GM18861 (cell line): Measurements from ENCODE around the gene GPI.

Experiments used
- ATAC-seq: cut with Tn5 transposase; IDR thresholded peaks from one replicate; pipeline ENCODE4 v1.9.1; 2021; ENCODE audit not compliant: unreplicated experiment

GPI gene

GRCh38 chr19:34337739-34338138 is 27.3 kb upstream of the GPI start:
- ATAC-seq = no peak

GRCh38 chr19:34341935-34342680 is 22.9 kb upstream of the GPI start:
- ATAC-seq = no peak

DNA sequence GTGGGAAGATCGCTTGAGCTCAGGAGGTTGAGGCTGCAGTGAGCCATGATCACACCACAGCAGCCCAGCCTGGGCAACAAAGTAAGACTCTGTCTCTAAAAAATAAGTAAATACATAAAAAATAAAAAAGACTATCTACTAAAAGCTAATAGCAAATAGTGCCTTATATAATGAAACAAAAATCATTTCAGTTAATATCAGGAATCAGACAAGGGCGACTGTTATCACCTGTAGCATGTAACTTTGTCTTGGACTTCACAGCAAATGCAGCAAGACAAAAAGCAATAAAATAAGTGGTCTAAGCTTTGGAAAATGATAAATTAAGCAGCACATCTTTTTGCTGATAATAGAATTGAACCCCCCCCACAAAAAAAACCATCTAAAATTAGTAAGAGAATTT is 21.2 kb upstream of the GPI start:
- no peak for ATAC-seq

DNA sequence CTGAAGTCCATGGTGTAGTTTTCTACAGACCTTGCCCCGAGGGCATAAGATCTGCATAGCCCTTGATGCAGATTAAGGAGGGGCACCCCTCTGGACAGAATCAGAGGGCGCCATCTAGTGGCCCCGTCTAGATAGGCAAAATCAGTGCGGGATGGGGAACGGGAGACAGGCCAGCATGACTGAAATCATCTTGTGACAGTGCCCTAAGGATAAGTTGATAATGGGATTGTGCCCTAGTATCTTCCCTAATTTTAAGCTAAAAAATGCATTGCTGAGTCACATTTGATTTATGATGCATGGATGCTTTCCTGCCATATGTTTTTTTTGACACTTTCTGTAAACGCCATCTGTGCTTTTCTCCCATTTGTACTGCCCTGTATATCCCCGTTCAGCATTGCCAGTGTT is 19.0 kb upstream of the GPI start:
- no peak for ATAC-seq

DNA sequence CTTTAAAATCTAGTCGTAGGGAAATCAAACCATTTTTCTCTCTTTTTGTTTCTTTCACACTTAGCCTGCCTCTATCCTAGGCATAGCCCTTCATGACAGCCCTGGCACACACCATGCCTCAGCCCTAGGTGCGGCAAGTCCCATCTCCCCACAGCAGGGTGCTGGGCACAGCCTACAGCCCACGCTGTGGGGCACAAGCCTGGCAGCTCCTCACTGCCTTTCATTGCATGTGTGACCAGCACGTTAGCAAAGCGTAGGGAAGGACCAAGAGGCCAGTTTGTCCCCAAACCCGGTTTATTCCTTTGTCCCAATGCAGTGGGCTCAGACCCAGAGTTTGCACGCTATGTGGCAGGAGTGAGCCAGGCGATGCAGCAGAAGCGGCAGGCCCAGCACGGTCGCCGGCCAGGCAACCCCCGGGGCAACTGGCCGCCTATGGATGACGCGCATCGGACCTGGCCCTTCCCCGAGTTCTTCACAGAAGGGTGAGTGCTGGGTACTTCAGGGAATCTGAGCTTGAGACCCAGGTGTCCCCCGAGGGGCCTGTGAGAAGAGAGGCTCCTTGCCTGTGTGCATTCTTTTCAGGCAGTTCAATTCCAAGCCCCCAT is 17.3 kb upstream of the GPI start:
- ATAC-seq = no peak

DNA sequence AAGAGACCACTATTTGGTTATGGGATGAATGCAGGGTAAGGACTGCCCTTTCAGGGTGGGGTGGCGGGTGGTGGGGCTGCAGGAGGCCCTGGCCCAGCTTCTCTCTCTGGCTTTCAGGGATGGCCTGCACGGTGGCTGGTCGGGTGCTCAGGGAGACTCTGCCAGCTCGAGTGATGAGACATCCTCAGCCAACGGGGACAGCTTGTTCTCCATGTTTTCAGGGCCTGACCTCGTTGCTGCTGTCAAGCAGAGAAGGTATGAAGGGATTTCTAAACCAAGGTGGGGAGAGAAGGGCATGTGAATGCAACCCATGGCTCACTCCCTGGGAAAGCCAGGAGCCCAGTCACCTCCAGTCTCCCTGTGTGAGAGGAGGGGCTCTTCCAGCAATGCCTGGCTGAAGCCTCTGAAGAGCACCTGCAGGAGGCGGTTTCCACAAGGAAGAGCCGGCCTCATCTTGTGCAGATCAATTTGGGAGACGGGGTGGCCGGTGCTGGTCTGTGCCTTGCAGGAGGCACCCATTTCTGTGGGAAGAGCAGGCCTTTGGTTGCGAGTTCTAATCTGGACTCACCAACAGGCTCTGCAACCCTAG is 16.0 kb upstream of the GPI start:
- no peak for ATAC-seq

DNA sequence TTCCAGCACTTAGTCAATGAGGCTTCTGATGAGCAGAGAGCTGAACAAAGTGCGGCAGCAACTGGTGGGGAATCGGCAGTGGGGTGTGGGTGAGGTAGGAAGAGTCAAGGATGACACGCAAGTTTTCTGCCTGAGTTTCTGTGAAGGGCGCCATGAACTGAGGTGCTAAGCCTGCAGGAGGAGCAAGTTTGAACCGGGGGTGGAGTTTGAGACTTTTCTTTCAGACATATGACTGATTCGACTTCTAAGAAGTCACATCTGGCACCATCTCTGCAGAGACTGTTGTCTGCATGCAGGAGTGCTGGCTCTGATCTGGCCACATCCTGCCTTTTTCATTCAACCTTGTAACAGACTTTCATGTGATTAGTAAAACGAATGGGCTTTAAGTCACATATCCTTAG is 14.8 kb upstream of the GPI start:
- ATAC-seq = no peak

- peak; percentile 57 for ATAC-seq
These were observed 13.6 kb upstream of the GPI start for GRCh38 chr19:34351382-34351826.

DNA sequence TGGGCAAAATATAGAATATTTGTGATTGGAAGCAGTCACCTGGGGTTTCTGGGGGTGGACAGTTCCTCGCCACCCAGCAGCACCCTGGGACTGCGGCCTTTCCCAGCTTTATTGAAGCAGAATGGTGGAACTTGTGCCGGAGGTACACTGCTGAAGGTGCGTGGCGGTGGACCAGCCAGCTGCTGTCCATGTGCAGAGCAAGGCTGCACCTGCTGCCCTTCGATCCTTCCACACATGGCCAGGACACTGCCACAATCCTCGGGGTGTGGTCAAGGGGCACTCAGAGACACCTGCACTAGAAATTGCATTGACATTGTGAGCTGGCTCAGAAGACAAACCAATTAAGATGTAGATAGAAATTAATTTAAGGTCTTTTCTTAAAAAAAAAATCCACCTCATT is 11.4 kb upstream of the GPI start:
- no peak for ATAC-seq

- no peak for ATAC-seq
These were observed 9.8 kb upstream of the GPI start for GRCh38 chr19:34355201-34355600.

- ATAC-seq = no peak
These were observed 8.1 kb upstream of the GPI start for GRCh38 chr19:34356875-34357274.

DNA sequence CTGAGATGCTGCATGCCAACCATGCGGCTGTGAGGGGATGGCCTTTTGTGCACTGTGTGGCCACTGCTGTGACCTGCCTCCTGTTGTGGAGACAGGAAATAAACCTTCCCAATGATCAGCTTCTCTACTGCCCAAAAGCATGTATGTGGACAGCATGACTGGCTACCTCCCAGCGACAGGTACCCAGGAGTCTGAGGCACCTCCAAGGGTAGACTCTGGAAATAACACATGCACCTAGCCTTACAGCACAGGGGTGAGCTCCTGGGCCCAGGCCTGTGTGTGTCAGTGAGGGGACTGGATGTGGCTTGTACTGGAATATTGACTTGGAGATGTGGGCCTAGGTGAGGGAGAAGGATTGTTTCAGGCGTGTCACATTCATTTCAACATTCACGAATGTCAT is 7.6 kb upstream of the GPI start:
- ATAC-seq = no peak

- ATAC-seq = peak; percentile 86
These were observed 5.6 kb upstream of the GPI start for GRCh38 chr19:34359140-34359953.

- no peak for ATAC-seq
These were observed 5.1 kb upstream of the GPI start for GRCh38 chr19:34359954-34360315.

DNA sequence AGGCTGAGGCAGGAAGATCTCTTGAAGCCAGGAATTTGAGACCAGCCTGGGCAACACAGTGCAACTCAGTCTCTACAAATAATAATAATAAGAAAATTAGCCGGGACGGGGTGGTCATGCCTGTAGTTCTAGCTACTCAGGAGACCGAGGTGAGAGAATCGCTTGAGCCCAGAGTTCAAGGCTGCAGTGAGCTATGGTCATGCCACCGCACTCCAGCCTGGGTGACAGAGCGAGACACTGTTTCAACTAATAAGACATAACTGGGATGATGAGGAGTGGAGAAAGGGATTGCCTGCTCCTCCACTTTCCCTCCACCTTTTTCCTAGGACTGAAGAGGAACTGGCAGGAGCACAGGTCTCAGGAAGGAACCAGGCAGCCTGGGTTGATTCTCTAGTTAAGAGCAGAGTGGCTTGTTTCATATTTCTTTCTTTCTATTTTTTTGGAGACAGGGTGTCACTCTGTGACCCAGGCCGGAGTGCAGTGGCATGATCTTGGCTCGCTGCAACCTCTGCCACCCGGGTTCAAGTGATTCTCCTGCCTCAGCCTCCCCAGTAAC is 4.6 kb upstream of the GPI start:
- ATAC-seq = no peak

- ATAC-seq = no peak
These were observed 2.3 kb upstream of the GPI start for GRCh38 chr19:34362679-34363069.

- no peak for ATAC-seq
These were observed 1.9 kb upstream of the GPI start for GRCh38 chr19:34363094-34363493.

DNA sequence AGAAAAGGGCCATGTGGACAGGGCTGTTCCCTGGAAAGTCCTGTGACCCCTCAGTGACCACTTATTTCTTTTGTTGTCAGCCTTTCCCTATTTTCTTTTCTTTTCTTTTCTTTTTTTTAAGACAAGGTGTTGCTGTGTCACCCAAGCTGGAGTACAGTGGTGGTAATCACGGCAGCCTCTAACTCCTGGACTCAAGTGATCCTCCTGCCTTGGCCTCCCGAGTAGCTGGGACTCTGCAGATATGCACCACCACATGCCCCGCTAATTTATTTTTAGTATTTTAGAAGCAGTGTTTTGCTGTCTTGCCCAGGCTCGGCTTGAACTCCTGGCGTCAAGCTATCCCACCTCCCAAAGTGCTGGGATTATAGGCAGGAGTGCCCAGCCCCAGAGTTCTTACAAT is 1.1 kb upstream of the GPI start:
- no peak for ATAC-seq

DNA sequence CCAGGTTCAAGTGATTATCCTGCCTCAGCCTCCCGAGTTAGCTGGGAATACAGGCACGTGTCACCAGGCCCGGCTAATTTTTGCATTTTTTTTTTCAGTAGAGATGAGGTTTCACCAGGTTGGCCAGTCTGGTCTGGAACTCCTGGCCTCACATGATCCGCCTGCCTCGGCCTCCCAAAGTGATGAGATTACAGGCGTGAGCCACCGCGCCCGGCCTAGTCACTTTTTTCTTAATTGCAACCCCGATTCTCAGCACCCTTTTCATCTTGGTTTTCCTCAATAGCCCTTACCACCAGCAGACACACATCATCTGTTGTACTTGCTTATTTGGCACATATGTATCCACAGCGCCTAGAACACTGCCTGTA is 550 bp upstream of the GPI start:
- ATAC-seq = no peak

- no peak for ATAC-seq
These were observed 736 bp downstream of the GPI start for GRCh38 chr19:34365463-34366401.
